ENCODE measurements around the gene TAPT1. TPM values are rescaled to one million over a fixed set of nuclear protein-coding genes. Genes with fewer than 3 reads are reported as not detected.
"Not testable (repeated sequence)": the region's sequence is repeated elsewhere in the genome, so short reads cannot be mapped to it uniquely, and the experiment has no call there.

TAPT1 gene
- total RNA-seq, 1 donor from 2014 or later: 31.8 TPM

DNA sequence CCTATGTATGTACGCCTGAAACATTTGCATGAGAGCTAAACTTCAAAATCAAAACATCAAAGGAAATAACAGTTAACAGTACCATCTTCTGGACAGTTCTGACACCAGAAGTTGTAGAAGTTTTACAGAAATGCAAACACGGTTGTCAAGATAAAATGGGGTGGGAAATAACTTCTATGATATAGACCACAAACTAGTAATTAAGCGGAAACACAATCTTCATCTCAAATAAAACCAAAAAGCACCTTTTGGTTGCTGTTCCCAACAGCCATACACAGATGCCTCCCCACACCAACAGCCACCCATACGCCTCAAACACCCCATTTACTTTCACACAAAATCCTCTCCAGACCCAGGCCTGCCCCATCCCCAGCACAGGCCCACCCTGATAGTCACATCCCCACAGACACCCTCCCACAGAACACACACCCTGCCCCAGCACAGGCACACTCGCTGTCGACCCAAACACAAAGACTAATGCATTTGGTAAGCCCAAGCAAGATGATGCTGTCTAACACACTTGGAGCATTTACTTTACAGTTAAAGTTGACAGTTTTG lies 64.3 kb downstream of the TAPT1 start:
- Histone ChIP-seq H3K4me1 (ENCODE audit: control insufficient read depth in 3 of 3, insufficient read depth in 3 of 3, low read length in 3 of 3) (peaks cover 0 to 5% (median 0%) of the 10 kb centered on the region in 3 donors), H3K4me3 (ENCODE audit: low read length in 3 of 3) (no peak overlapping the region), H3K9ac (ENCODE audit: low read depth in 1 of 3, low read length in 3 of 3) (no peak overlapping the region), H3K36me3 (ENCODE audit: control insufficient read depth in 3 of 3, insufficient read depth in 3 of 3, low read length in 3 of 3) (peaks cover 37 to 51% (median 48%) of the 10 kb centered on the region in 3 donors), H3K27ac (ENCODE audit: low read depth, low read length) (no peak overlapping the region), H3K9me3 (ENCODE audit: control insufficient read depth in 3 of 3, low read length in 3 of 3) (no peaks in the 10 kb centered on the region), H3K27me3 (ENCODE audit: control insufficient read depth in 3 of 3, insufficient read depth in 3 of 3, low read length in 3 of 3) (no peaks in the 10 kb centered on the region)

DNA sequence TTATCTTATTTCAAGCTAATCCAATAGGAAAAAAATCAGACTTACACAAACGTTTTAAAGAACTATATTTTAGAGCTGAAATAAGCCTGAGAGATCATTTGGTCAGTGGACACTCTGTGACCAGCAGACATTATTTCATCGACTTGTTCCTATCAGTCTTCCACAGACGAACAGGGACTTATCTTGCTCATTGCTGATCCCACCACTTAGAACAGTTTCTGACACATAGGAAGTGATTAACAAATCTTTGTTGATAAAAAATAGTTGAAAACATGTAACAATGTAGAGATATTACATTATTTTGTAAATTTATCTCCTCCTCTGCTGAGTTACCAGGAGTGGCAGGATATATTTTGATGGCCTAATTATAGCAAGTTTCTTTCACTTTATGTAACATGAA lies 65.8 kb downstream of the TAPT1 start:
- Histone ChIP-seq H3K4me3 (ENCODE audit: low read length in 3 of 3) (no peak overlapping the region), H3K27ac (ENCODE audit: low read depth, low read length) (no peak overlapping the region), H3K9me3 (ENCODE audit: control insufficient read depth in 3 of 3, low read length in 3 of 3) (no peaks in the 10 kb centered on the region), H3K27me3 (ENCODE audit: control insufficient read depth in 3 of 3, insufficient read depth in 3 of 3, low read length in 3 of 3) (no peaks in the 10 kb centered on the region), H3K36me3 (ENCODE audit: control insufficient read depth in 3 of 3, insufficient read depth in 3 of 3, low read length in 3 of 3) (peaks cover 29 to 38% (median 36%) of the 10 kb centered on the region in 3 donors), H3K9ac (ENCODE audit: low read depth in 1 of 3, low read length in 3 of 3) (no peak overlapping the region), H3K4me1 (ENCODE audit: control insufficient read depth in 3 of 3, insufficient read depth in 3 of 3, low read length in 3 of 3) (peaks cover 0 to 5% (median 0%) of the 10 kb centered on the region in 3 donors)

DNA sequence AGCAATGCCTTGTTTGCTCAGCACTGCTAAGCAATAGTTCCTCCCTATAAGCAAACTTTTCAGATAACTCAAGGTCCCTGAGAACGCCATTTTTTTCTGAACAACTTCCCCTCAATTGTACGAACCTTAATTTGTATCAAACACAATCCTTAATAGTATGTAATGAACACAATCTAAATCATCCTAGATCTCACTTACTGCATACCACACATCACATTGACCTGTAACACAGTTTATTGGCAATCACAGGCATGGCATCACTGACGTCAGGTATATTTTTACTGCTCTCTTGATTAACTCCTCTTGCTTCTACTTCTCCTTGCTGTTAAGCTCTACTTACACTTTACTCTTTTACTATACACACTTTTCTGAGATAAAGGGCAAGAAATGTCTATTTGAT lies 67.0 kb downstream of the TAPT1 start:
- H3K9me3 ChIP-seq (ENCODE audit: control insufficient read depth in 3 of 3, low read length in 3 of 3): no peaks in the 10 kb centered on the region
- peaks cover 20 to 29% (median 27%) of the 10 kb centered on the region in 3 donors for H3K36me3 ChIP-seq (ENCODE audit: control insufficient read depth in 3 of 3, insufficient read depth in 3 of 3, low read length in 3 of 3)
- peaks cover 0 to 5% (median 0%) of the 10 kb centered on the region in 3 donors for H3K4me1 ChIP-seq (ENCODE audit: control insufficient read depth in 3 of 3, insufficient read depth in 3 of 3, low read length in 3 of 3)
- no peak overlapping the region for H3K4me3 ChIP-seq (ENCODE audit: low read length in 3 of 3)
- no peak overlapping the region for H3K9ac ChIP-seq (ENCODE audit: low read depth in 1 of 3, low read length in 3 of 3)
- H3K27ac ChIP-seq (ENCODE audit: low read depth, low read length): no peak overlapping the region
- H3K27me3 ChIP-seq (ENCODE audit: control insufficient read depth in 3 of 3, insufficient read depth in 3 of 3, low read length in 3 of 3): no peaks in the 10 kb centered on the region

DNA sequence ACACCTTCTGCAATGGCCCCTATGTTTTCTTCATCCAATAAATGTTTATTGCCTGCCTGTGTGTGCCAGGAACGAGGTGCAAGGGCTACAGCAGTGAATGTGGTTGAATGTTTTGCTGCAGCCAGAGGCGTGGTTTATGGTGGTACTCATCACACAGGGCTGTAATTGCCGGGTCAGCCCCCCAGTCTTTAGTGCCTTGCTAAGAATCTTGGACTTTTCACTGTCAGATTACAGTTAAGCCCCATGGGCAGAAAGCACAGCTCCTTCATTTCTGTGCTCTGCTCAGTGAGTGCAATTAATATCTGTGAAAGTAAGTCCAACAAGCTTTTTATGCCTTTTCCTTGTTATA lies 67.8 kb downstream of the TAPT1 start:
- peaks cover 0 to 5% (median 0%) of the 10 kb centered on the region in 3 donors for H3K4me1 ChIP-seq (ENCODE audit: control insufficient read depth in 3 of 3, insufficient read depth in 3 of 3, low read length in 3 of 3)
- no peaks in the 10 kb centered on the region for H3K27me3 ChIP-seq (ENCODE audit: control insufficient read depth in 3 of 3, insufficient read depth in 3 of 3, low read length in 3 of 3)
- H3K36me3 ChIP-seq (ENCODE audit: control insufficient read depth in 3 of 3, insufficient read depth in 3 of 3, low read length in 3 of 3): peaks cover 13 to 22% (median 20%) of the 10 kb centered on the region in 3 donors
- no peak overlapping the region for H3K4me3 ChIP-seq (ENCODE audit: low read length in 3 of 3)
- no peak overlapping the region for H3K9ac ChIP-seq (ENCODE audit: low read depth in 1 of 3, low read length in 3 of 3)
- no peaks in the 10 kb centered on the region for H3K9me3 ChIP-seq (ENCODE audit: control insufficient read depth in 3 of 3, low read length in 3 of 3)
- no peak overlapping the region for H3K27ac ChIP-seq (ENCODE audit: low read depth, low read length)

DNA sequence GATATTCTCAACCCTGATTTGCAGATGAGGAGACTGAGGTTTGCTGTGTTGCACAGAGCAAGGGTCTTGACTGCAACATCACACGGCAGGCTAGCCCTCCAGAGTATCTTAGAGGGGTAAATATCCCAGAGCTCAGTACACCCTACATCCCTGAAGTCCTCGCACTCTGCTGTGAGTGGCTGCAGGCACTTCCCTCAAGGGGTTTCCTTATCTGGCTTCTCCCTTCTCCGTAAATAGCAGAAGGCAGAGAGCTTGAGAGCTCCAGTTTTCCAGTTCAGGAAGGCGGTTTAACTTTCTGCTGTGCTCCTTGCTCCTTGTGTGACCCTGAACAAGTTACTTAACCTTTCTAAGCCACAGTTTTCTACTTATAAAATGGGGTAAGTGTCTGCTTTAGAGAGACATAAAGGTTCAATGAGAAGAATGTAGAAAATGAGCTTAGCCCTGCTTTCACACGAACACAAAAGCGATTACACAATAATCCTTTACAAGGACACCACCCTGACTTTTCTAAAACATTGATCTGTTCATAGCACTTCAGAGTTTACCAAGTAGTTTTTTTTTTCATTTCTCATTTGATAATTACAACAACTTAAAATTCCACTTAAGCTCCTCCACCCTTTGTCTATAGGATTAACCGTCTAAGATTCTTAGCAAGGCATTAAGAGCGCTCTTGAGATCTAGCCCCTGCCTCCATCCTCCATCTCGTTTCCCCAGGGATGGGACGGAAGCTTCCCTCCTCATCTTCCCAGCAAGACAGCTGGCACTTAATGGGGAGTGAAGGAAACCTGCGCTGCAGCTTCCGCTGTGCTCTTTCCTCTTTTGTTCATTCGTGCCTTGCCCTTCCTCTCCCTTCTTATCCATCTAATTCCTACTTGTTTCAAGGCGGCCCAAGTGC lies 68.4 kb downstream of the TAPT1 start:
- no peak overlapping the region for H3K27ac ChIP-seq (ENCODE audit: low read depth, low read length)
- H3K9ac ChIP-seq (ENCODE audit: low read depth in 1 of 3, low read length in 3 of 3): no peak overlapping the region
- peaks cover 9 to 16% (median 16%) of the 10 kb centered on the region in 3 donors for H3K36me3 ChIP-seq (ENCODE audit: control insufficient read depth in 3 of 3, insufficient read depth in 3 of 3, low read length in 3 of 3)
- no peaks in the 10 kb centered on the region for H3K9me3 ChIP-seq (ENCODE audit: control insufficient read depth in 3 of 3, low read length in 3 of 3)
- H3K4me1 ChIP-seq (ENCODE audit: control insufficient read depth in 3 of 3, insufficient read depth in 3 of 3, low read length in 3 of 3): peaks cover 0 to 5% (median 0%) of the 10 kb centered on the region in 3 donors
- H3K27me3 ChIP-seq (ENCODE audit: control insufficient read depth in 3 of 3, insufficient read depth in 3 of 3, low read length in 3 of 3): no peaks in the 10 kb centered on the region
- H3K4me3 ChIP-seq (ENCODE audit: low read length in 3 of 3): no peak overlapping the region

DNA sequence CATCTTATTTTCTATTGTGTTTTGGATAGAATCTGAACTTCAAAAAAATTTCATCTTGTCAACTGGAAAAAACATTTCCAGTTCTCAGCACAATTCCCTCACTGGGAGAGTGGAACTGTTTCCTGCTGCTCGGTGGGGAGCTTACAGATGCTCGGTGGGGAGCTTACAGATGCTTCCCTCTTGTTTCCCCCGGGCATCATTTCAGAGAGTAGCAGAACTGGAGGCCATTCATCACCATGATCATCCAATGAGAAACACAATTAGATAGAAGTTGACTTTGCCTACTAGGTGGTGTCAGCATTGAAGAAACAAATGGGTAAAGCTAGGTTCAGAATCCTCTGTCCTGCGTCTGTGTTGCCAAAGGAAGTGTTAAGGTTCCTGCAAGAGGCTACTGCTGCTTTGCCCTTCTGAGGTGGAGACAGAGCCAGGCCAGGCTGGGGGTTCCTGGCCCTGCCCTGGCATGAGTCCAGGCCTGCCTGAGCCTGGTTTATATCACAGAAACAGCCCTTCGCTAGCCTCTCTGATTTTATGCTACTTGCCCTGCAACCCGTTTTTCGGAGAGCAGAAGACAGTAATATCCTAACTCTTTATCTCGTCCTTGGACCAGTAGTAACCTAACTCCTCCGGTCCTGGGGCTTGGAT lies 70.6 kb downstream of the TAPT1 start:
- no peaks in the 10 kb centered on the region for H3K27me3 ChIP-seq (ENCODE audit: control insufficient read depth in 3 of 3, insufficient read depth in 3 of 3, low read length in 3 of 3)
- H3K9ac ChIP-seq (ENCODE audit: low read depth in 1 of 3, low read length in 3 of 3): no peak overlapping the region
- no peaks in the 10 kb centered on the region for H3K9me3 ChIP-seq (ENCODE audit: control insufficient read depth in 3 of 3, low read length in 3 of 3)
- peaks cover 2 to 8% (median 5%) of the 10 kb centered on the region in 3 donors for H3K36me3 ChIP-seq (ENCODE audit: control insufficient read depth in 3 of 3, insufficient read depth in 3 of 3, low read length in 3 of 3)
- H3K27ac ChIP-seq (ENCODE audit: low read depth, low read length): no peak overlapping the region
- peaks cover 0 to 5% (median 0%) of the 10 kb centered on the region in 3 donors for H3K4me1 ChIP-seq (ENCODE audit: control insufficient read depth in 3 of 3, insufficient read depth in 3 of 3, low read length in 3 of 3)
- H3K4me3 ChIP-seq (ENCODE audit: low read length in 3 of 3): no peak overlapping the region

DNA sequence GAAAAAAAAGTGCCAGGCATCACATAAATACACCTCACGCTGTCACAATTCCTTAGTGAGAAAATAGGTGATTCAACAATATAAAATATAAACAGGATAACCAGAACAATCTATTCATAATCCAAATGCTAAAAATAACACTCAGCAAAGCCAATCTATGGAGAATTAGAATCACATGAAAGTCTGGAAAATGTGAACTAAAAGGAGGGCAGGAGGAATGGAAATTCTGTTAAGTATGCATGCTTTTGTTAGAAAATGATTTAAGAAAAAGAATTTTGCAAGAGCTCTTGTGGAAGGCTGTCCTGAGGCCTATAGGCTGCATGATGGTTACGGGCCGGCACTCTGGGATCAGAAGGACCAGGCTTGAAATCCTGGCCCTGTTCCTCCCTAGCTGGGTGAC lies 71.8 kb downstream of the TAPT1 start:
- Histone ChIP-seq H3K9me3 (ENCODE audit: control insufficient read depth in 3 of 3, low read length in 3 of 3) (no peaks in the 10 kb centered on the region), H3K36me3 (ENCODE audit: control insufficient read depth in 3 of 3, insufficient read depth in 3 of 3, low read length in 3 of 3) (peaks cover 0 to 6% (median 0%) of the 10 kb centered on the region in 3 donors), H3K9ac (ENCODE audit: low read depth in 1 of 3, low read length in 3 of 3) (no peak overlapping the region), H3K27me3 (ENCODE audit: control insufficient read depth in 3 of 3, insufficient read depth in 3 of 3, low read length in 3 of 3) (no peaks in the 10 kb centered on the region), H3K4me3 (ENCODE audit: low read length in 3 of 3) (no peak overlapping the region), H3K27ac (ENCODE audit: low read depth, low read length) (no peak overlapping the region), H3K4me1 (ENCODE audit: control insufficient read depth in 3 of 3, insufficient read depth in 3 of 3, low read length in 3 of 3) (no peaks in the 10 kb centered on the region)

DNA sequence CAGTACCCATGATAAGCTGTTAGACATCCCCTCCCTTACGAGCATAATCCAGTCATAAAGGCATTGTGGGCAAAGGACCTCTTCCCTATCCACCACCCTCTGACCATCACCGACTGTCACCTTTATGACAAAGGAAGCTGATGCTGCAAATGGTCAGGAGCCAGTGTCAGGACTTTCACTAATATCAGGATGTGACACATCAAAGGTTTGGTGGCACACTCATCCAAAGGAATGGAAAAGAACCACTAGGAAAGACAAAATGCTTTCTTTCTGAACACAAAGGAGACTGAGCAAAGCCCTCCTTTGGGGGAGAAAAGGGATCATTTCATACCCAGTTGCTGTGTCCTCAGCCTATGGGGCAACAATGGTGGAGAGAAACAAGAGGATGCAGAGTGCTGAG lies 75.6 kb downstream of the TAPT1 start:
- no peaks in the 10 kb centered on the region for H3K4me1 ChIP-seq (ENCODE audit: control insufficient read depth in 3 of 3, insufficient read depth in 3 of 3, low read length in 3 of 3)
- H3K4me3 ChIP-seq (ENCODE audit: low read length in 3 of 3): no peak overlapping the region
- H3K9me3 ChIP-seq (ENCODE audit: control insufficient read depth in 3 of 3, low read length in 3 of 3): no peaks in the 10 kb centered on the region
- H3K36me3 ChIP-seq (ENCODE audit: control insufficient read depth in 3 of 3, insufficient read depth in 3 of 3, low read length in 3 of 3): peaks cover 0 to 2% (median 0%) of the 10 kb centered on the region in 3 donors
- H3K9ac ChIP-seq (ENCODE audit: low read depth in 1 of 3, low read length in 3 of 3): no peak overlapping the region
- H3K27ac ChIP-seq (ENCODE audit: low read depth, low read length): no peak overlapping the region
- no peaks in the 10 kb centered on the region for H3K27me3 ChIP-seq (ENCODE audit: control insufficient read depth in 3 of 3, insufficient read depth in 3 of 3, low read length in 3 of 3)

DNA sequence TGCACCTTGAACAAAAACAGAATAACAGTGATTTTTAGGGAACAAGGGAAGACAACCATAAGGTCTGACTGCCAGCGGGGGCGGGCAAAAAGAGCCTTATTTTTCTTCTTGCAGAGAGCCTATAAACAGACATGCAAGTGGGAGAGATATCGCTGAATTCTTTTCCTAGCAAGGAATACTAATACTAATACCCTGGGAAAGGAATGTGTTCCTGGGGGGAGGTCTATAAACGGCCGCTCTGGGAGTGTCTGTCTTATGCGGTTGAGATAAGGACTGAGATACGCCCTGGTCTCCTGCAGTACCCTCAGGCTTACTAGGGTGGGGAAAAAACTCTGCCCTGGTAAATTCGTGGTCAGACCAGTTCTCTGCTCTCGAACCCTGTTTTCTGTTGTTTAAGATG lies 81.4 kb downstream of the TAPT1 start:
- not testable (repeated sequence) for H3K9me3 ChIP-seq (ENCODE audit: control insufficient read depth in 3 of 3, low read length in 3 of 3); H3K4me3 ChIP-seq (ENCODE audit: low read length in 3 of 3); H3K27me3 ChIP-seq (ENCODE audit: control insufficient read depth in 3 of 3, insufficient read depth in 3 of 3, low read length in 3 of 3); H3K9ac ChIP-seq (ENCODE audit: low read depth in 1 of 3, low read length in 3 of 3); H3K36me3 ChIP-seq (ENCODE audit: control insufficient read depth in 3 of 3, insufficient read depth in 3 of 3, low read length in 3 of 3); H3K27ac ChIP-seq (ENCODE audit: low read depth, low read length); H3K4me1 ChIP-seq (ENCODE audit: control insufficient read depth in 3 of 3, insufficient read depth in 3 of 3, low read length in 3 of 3)

Data from skeletal muscle tissue (tissue), 4 donors.